A549 (cell line): ENCODE data around the gene TCAP. TPM values are rescaled to one million over a fixed set of nuclear protein-coding genes. Genes with fewer than 3 reads are reported as not detected.
A peak's percentile ranks its signal among the peaks of the same experiment; 100 is the strongest.

Source experiments
- ATAC-seq, 2 experiments: fragments of 200-7000 bp in 1 of 2; fragments of >200 bp in 1 of 2; cut with Nextera tagmentation in 1 of 2; cut with Tn5 transposase in 1 of 2; 3 replicates each; pipeline versions ENCODE4 v1.8.0 to v1.9.1; 2018 to 2020; ENCODE audit warnings: mild to moderate bottlenecking in 1 of 2, moderate library complexity in 1 of 2
- CTCF ChIA-PET: fragments of 300-600 bp; sonication (Branson Sonifier 250); formaldehyde crosslinking; extraction: SDS; loops from one replicate; lab custom pipeline; 2021; ENCODE audit warnings: antibody characterized with exemption, inconsistent platforms; lab: Yijun Ruan, JAX
- POLR2A ChIA-PET: fragments of 350-600 bp; formaldehyde crosslinking; extraction: SDS; loops from one replicate; lab custom pipeline; 2021; ENCODE audit warnings: antibody characterized with exemption, inconsistent platforms; lab: Yijun Ruan, JAX
- DNase-seq, 2 experiments: peaks; one replicate each; pipeline versions ENCODE4 v3.0.0 to v3.0.0-alpha.2; 2011 to 2016; ENCODE audit warnings: low read depth in 1 of 2, low spot score in 1 of 2
- FAIRE-seq: peaks from 2 replicates; lab custom pipeline; 2011; peaks lifted over from hg19 to GRCh38; lab: Jason Lieb, UNC
- H3K27ac ChIP-seq, 2 experiments: fragments of >200 bp; sonication (Bioruptor Twin); formaldehyde crosslinking; 3 replicates each; pipeline ENCODE4 v1.5.1; 2016 to 2017
- H3K4me1 ChIP-seq: fragments of >200 bp; sonication (Bioruptor Twin); formaldehyde crosslinking; 3 replicates; pipeline ENCODE4 v1.6.1; 2016
- H3K4me2 ChIP-seq: fragments of >200 bp; sonication (Bioruptor Twin); formaldehyde crosslinking; 3 replicates; pipeline ENCODE4 v1.6.1; 2016
- H3K4me3 ChIP-seq: fragments of >200 bp; sonication (Bioruptor Twin); formaldehyde crosslinking; 3 replicates; pipeline ENCODE4 v1.5.1; 2016
- H3K9me3 ChIP-seq: fragments of >200 bp; sonication (Bioruptor Twin); formaldehyde crosslinking; 3 replicates; pipeline ENCODE4 v1.6.1; 2016
- BCL3 ChIP-seq: fragments of >200 bp; sonication (Bioruptor Twin); formaldehyde crosslinking; IDR thresholded peaks from 3 replicates; pipeline ENCODE4 v1.6.1; 2016
- BHLHE40 ChIP-seq: IDR thresholded peaks from 2 replicates; pipeline ENCODE4 v1.6.1; 2012; ENCODE audit warnings: low read depth, low read length, inconsistent platforms
- CBX8 ChIP-seq: fragments of 200-600 bp; sonication (generic); IDR thresholded peaks from 2 replicates; pipeline ENCODE4 v1.6.1; 2016
- CHD2 ChIP-seq: fragments of 150-350 bp; IDR thresholded peaks from 2 replicates; pipeline ENCODE4 v1.6.1; 2014; ENCODE audit warnings: low read length; ENCODE audit not compliant: partially characterized antibody
- CHD4 ChIP-seq: fragments of 200-600 bp; sonication (generic); IDR thresholded peaks from 2 replicates; pipeline ENCODE4 v1.6.1; 2016; ENCODE audit warnings: antibody characterized with exemption, mild to moderate bottlenecking, borderline replicate concordance
- FOSB ChIP-seq: fragments of 250-450 bp; sonication (Bioruptor Pico); IDR thresholded peaks from 2 replicates; pipeline ENCODE4 v1.5.0; 2020; ENCODE audit warnings: mild to moderate bottlenecking, moderate library complexity
- FOSL2 ChIP-seq, 2 experiments: fragments of 450-650 bp in 1 of 2; fragments of >200 bp in 1 of 2; sonication (Bioruptor Twin) in 1 of 2; formaldehyde crosslinking; IDR thresholded peaks; 2 replicates each; pipeline versions ENCODE4 v1.5.0 to v1.6.1; 2016 to 2020; ENCODE audit warnings: mild to moderate bottlenecking in 1 of 2, moderate library complexity in 1 of 2
- FOXS1 ChIP-seq: fragments of 250-450 bp; sonication (Bioruptor Pico); IDR thresholded peaks from 2 replicates; pipeline ENCODE4 v1.5.0; 2020; ENCODE audit warnings: mild to moderate bottlenecking, moderate library complexity
- GATA3 ChIP-seq: IDR thresholded peaks from 2 replicates; pipeline ENCODE4 v1.6.1; 2012; ENCODE audit warnings: borderline replicate concordance
- HEYL ChIP-seq: fragments of 250-450 bp; sonication (Bioruptor Pico); IDR thresholded peaks from 2 replicates; pipeline ENCODE4 v1.8.0; 2021; ENCODE audit warnings: mild to moderate bottlenecking, moderate library complexity
- HOXA7 ChIP-seq: fragments of 250-450 bp; sonication (Bioruptor Pico); IDR thresholded peaks from 2 replicates; pipeline ENCODE4 v1.5.0; 2020; ENCODE audit warnings: mild to moderate bottlenecking, moderate library complexity
- HOXB5 ChIP-seq: fragments of 250-450 bp; sonication (Bioruptor Pico); IDR thresholded peaks from 2 replicates; pipeline ENCODE4 v1.5.0; 2020; ENCODE audit warnings: mild to moderate bottlenecking, moderate library complexity
- MAZ ChIP-seq: fragments of 150-350 bp; IDR thresholded peaks from 2 replicates; pipeline ENCODE4 v1.6.1; 2014; ENCODE audit warnings: antibody characterized with exemption, low read depth, low read length, borderline replicate concordance
- MYC ChIP-seq: IDR thresholded peaks from 2 replicates; pipeline ENCODE4 v1.6.1; 2012; ENCODE audit warnings: mild to moderate bottlenecking, inconsistent platforms, low read length, improper control_type of control experiment, borderline replicate concordance
- NFE2L2 ChIP-seq: fragments of 150-350 bp; conservative IDR thresholded peaks from 2 replicates; pipeline ENCODE4 v1.6.1; 2014; ENCODE audit warnings: low read length
- POLR2A ChIP-seq: IDR thresholded peaks from 2 replicates; pipeline ENCODE4 v1.6.1; 2012; ENCODE audit warnings: mild to moderate bottlenecking, low read length
- POLR2AphosphoS2 ChIP-seq: conservative IDR thresholded peaks from 2 replicates; pipeline ENCODE4 v1.6.1; 2012; ENCODE audit warnings: low read length, improper control_type of control experiment, inconsistent platforms
- RAD21 ChIP-seq, 2 experiments: fragments of >200 bp in 1 of 2; sonication (Bioruptor Twin) in 1 of 2; formaldehyde crosslinking in 1 of 2; IDR thresholded peaks in 1 of 2; conservative IDR thresholded peaks in 1 of 2; 2 replicates in 1 of 2; 3 replicates in 1 of 2; pipeline ENCODE4 v1.6.1; 2012 to 2018; ENCODE audit warnings: inconsistent platforms in 1 of 2
- REST ChIP-seq: fragments of 200-600 bp; sonication (generic); IDR thresholded peaks from 2 replicates; pipeline ENCODE4 v1.6.1; 2016; ENCODE audit warnings: antibody characterized with exemption, mild to moderate bottlenecking, moderate library complexity
- ZC3H11A ChIP-seq: fragments of 450-650 bp; IDR thresholded peaks from 2 replicates; pipeline ENCODE4 v1.6.1; 2014; ENCODE audit warnings: antibody characterized with exemption, mild to moderate bottlenecking
- WGBS: methylation state at CpG from one replicate; pipeline ENCODE4 v1.1.6; 2017; ENCODE audit errors: missing lambda C conversion rate; 5-methylcytosine and 5-hydroxymethylcytosine counted together
- polyA plus RNA-seq, 4 experiments: library from polyadenylated mRNA; depleted of rRNA in 3 of 4; stranded (reverse); fragments of >200 nt; fragmentation: RNase III in 1 of 4; extraction: RNeasy Plus Mini Kit Qiagen cat#74134 plus additional on column Dnase treatment in 1 of 4; gene quantifications; 2 replicates in 3 of 4; 3 replicates in 1 of 4; pipeline ENCODE4 v1.2.3, GENCODE V29; 2011 to 2017
- TF ChIP-seq, protein P1 (sequence below): fragments of >200 bp; sonication (Bioruptor Twin); formaldehyde crosslinking; IDR thresholded peaks from 3 replicates; pipeline ENCODE4 v1.5.1; 2016
- TF ChIP-seq, protein P2 (sequence below): IDR thresholded peaks from 2 replicates; pipeline ENCODE4 v1.6.1; 2012

TCAP gene
- polyA plus RNA-seq, 2 of the 4 experiments (the other 2 are of a cell fraction) = 0.41 to 1.2 TPM

GRCh38 chr17:39622380-39623006, 42.7 kb upstream of the TCAP start:
- H3K27ac ChIP-seq = 0 out of 6 replicates have a peak overlapping the region, but pooled peaks of 1 of the 2 experiments have one; percentile 5
- WGBS = 36% methylated on average over 16 of the region's 16 CpGs
- H3K4me1 ChIP-seq = peaks cover 20% of the 10 kb centered on the region
- ChIA-PET CTCF (interaction anchor here (0.7 to 58.8 kb wide), 53 partner anchors 5 to 536 kb away, joined by 3 to 1581 read pairs (median 8); partner anchors contain the start of genes ERBB2, GRB7, MIEN1 and NEUROD2), POLR2A (no interaction called here)
- peak; percentile 33 to 43 for ATAC-seq
- H3K4me3 ChIP-seq = peak overlapping the region; percentile 12; the same call in 1 of the 3 replicates
- H3K4me2 ChIP-seq = peak overlapping the region; percentile 77
- peak; percentile 56 to 66 for DNase-seq
- FAIRE-seq = no peak
- no peak for TF ChIP-seq FOSL2 (IDR thresholded peaks at IDR 0.05)
- TF ChIP-seq FOSL2 (CRISPR knock-in tag; IDR thresholded peaks at IDR 0.05) = peak; percentile 56
- no peak for TF ChIP-seq ZC3H11A
- no peak for TF ChIP-seq BCL3
- peak; percentile 47; the same call in 1 of the 2 replicates for TF ChIP-seq REST
- H3K9me3 ChIP-seq = no peaks in the 10 kb centered on the region

DNA sequence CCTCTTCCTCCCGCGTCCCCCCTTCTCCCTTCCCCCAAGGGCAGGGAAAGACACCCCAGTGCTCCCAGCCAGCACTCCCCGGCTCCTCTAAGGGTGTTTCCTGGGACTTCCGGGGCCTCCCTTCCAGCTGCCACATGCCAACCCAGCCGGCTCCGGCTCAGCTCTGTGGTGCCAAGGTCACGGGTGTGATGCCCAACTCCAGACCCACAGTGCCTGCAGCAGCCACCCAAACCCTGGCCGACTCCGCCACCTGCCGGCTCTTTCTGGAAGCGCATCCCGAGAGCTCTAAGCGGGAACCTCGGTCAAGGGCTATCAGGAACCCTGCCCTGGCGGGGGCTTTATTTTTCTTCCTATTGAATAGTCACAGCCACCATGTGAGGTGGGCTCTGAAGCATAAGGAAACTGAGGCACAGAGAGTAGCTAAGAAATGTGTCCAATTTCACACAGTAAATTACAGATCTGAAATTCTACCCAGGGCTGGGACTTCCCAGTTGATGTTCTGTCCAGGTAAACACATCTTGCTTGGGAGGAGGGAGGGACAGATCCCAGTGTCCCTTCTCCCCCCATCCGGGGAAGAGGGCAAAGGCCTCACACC, 41.7 kb upstream of the TCAP start:
- Histone ChIP-seq H3K4me1 (peaks cover 20% of the 10 kb centered on the region), H3K4me2 (peak overlapping the region; percentile 44), H3K27ac (no peak overlapping the region), H3K4me3 (no peak overlapping the region), H3K9me3 (no peaks in the 10 kb centered on the region)
- POLR2A ChIA-PET = interaction anchor here (0.8 to 1.3 kb wide), 5 partner anchors 9 to 357 kb away, joined by 3 to 6 read pairs (median 6); partner anchors contain the start of genes MIEN1, PGAP3 and PSMD3
- FAIRE-seq = peak; percentile 54
- 11% methylated on average over 16 of the region's 16 CpGs for WGBS
- peak; percentile 63 to 78 for ATAC-seq
- CTCF ChIA-PET = interaction anchor here (0.6 to 58.8 kb wide), 48 partner anchors 6 to 416 kb away, joined by 3 to 1581 read pairs (median 5); partner anchors contain the start of genes CDK12, ERBB2, GRB7 and MIEN1
- DNase-seq = peak; percentile 76 to 91
- no peak for TF ChIP-seq CHD4
- TF ChIP-seq, protein P1, sequence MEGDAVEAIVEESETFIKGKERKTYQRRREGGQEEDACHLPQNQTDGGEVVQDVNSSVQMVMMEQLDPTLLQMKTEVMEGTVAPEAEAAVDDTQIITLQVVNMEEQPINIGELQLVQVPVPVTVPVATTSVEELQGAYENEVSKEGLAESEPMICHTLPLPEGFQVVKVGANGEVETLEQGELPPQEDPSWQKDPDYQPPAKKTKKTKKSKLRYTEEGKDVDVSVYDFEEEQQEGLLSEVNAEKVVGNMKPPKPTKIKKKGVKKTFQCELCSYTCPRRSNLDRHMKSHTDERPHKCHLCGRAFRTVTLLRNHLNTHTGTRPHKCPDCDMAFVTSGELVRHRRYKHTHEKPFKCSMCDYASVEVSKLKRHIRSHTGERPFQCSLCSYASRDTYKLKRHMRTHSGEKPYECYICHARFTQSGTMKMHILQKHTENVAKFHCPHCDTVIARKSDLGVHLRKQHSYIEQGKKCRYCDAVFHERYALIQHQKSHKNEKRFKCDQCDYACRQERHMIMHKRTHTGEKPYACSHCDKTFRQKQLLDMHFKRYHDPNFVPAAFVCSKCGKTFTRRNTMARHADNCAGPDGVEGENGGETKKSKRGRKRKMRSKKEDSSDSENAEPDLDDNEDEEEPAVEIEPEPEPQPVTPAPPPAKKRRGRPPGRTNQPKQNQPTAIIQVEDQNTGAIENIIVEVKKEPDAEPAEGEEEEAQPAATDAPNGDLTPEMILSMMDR = peak; percentile 90
- no peak for TF ChIP-seq CBX8
- no peak for TF ChIP-seq HEYL (CRISPR knock-in tag)
- no peak for TF ChIP-seq FOXS1 (CRISPR knock-in tag)
- TF ChIP-seq FOSB (CRISPR knock-in tag) = no peak
- no peak for TF ChIP-seq NFE2L2
- no peak for TF ChIP-seq POLR2AphosphoS2
- no peak for TF ChIP-seq BHLHE40
- no peak for TF ChIP-seq REST
- TF ChIP-seq, protein P2, sequence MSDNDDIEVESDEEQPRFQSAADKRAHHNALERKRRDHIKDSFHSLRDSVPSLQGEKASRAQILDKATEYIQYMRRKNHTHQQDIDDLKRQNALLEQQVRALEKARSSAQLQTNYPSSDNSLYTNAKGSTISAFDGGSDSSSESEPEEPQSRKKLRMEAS = no peak
- TF ChIP-seq HOXB5 = no peak
- 0 out of 2 replicates have a peak, but pooled peaks have one; percentile 45 for TF ChIP-seq MAZ
- TF ChIP-seq CHD2 = no peak
- no peak for TF ChIP-seq MYC
- peak; percentile 89 to 91 for TF ChIP-seq RAD21 (conservative IDR thresholded peaks at IDR 0.05 in 1 of 2, IDR thresholded peaks at IDR 0.05 in 1 of 2)
- TF ChIP-seq GATA3 = no peak
- TF ChIP-seq POLR2A = no peak
- TF ChIP-seq HOXA7 (CRISPR knock-in tag) = no peak
